GM12891 (cell line): Measurements from ENCODE around the gene ATOH8.
"Not testable (repeated sequence)": the region's sequence is repeated elsewhere in the genome, so short reads cannot be mapped to it uniquely, and the experiment has no call there.

ENCODE experiments used
- DNase-seq: peaks from one replicate; pipeline ENCODE4 v3.0.0; 2011; ENCODE audit warnings: low spot score; ENCODE audit not compliant: insufficient read length
- FAIRE-seq: peaks from 2 replicates; lab custom pipeline; 2011; peaks lifted over from hg19 to GRCh38; lab: Jason Lieb, UNC
- PAX5 ChIP-seq: IDR thresholded peaks from 2 replicates; pipeline ENCODE4 v1.6.1; 2011; ENCODE audit warnings: low read length, moderate library complexity, mild to moderate bottlenecking; ENCODE audit not compliant: insufficient read depth, severe bottlenecking
- POLR2A ChIP-seq: IDR thresholded peaks from 2 replicates; pipeline ENCODE4 v1.6.1; 2011; ENCODE audit warnings: low read depth, low read length, control low read depth
- POLR2AphosphoS5 ChIP-seq: IDR thresholded peaks from 2 replicates; pipeline ENCODE4 v1.6.1; 2011; ENCODE audit warnings: low read depth, low read length, control low read depth
- POU2F2 ChIP-seq: IDR thresholded peaks from 2 replicates; pipeline ENCODE4 v1.6.1; 2011; ENCODE audit warnings: low read depth, mild to moderate bottlenecking, control low read depth, low read length, moderate library complexity
- SPI1 ChIP-seq: IDR thresholded peaks from 2 replicates; pipeline ENCODE4 v1.6.1; 2011; ENCODE audit warnings: low read depth, low read length, control low read depth
- TAF1 ChIP-seq: IDR thresholded peaks from 2 replicates; pipeline ENCODE4 v1.6.1; 2011; ENCODE audit warnings: low read depth, low read length, control low read depth

ATOH8 gene

GRCh38 chr2:85826990-85827878, 73.4 kb downstream of the ATOH8 start:
- FAIRE-seq, result no peak
- TF ChIP-seq SPI1 (no peak), TAF1 (no peak), POU2F2 (no peak), POLR2A (no peak), PAX5 (no peak), POLR2AphosphoS5 (no peak)
- DNase-seq, result peak; percentile 42

GRCh38 chr2:85827879-85828569, 74.2 kb downstream of the ATOH8 start:
- DNase-seq, result no peak
- no peak for FAIRE-seq
- TF ChIP-seq TAF1 (no peak), POLR2A (no peak), POLR2AphosphoS5 (no peak), PAX5 (no peak), SPI1 (no peak), POU2F2 (no peak)

- no peak for DNase-seq
- no peak for TF ChIP-seq POLR2A
- TF ChIP-seq POLR2AphosphoS5, result no peak
- no peak for TF ChIP-seq POU2F2
- TF ChIP-seq PAX5, result no peak
- TF ChIP-seq SPI1, result no peak
- no peak for TF ChIP-seq TAF1
- FAIRE-seq, result no peak
These were observed 74.9 kb downstream of the ATOH8 start for GRCh38 chr2:85828725-85829124.

GRCh38 chr2:85829394-85829793, 75.6 kb downstream of the ATOH8 start:
- not testable (repeated sequence) for FAIRE-seq, DNase-seq

- DNase-seq (no peak), FAIRE-seq (peak; percentile 9)
- TF ChIP-seq PAX5 (no peak), TAF1 (no peak), POLR2AphosphoS5 (no peak), POLR2A (no peak), SPI1 (no peak), POU2F2 (no peak)
These were observed 76.9 kb downstream of the ATOH8 start for GRCh38 chr2:85830645-85831044.

- no peak for TF ChIP-seq POLR2AphosphoS5
- no peak for TF ChIP-seq POU2F2
- TF ChIP-seq POLR2A, result no peak
- no peak for TF ChIP-seq PAX5
- DNase-seq (no peak), FAIRE-seq (no peak)
These were observed 77.9 kb downstream of the ATOH8 start for GRCh38 chr2:85831735-85832134.

GRCh38 chr2:85834466-85834865, 80.7 kb downstream of the ATOH8 start:
- DNase-seq, result no peak
- TF ChIP-seq POLR2AphosphoS5, result no peak
- TF ChIP-seq POLR2A, result no peak
- TF ChIP-seq TAF1, result no peak
- no peak for TF ChIP-seq POU2F2
- TF ChIP-seq SPI1, result no peak

More at GRCh38 chr2:85834466-85834865, 80.7 kb downstream of the ATOH8 start:
- FAIRE-seq, result no peak
